GM12801 (cell line): ENCODE measurements around the gene PKD1L1.

Experiments used
- CTCF ChIP-seq: IDR thresholded peaks from one replicate; pipeline ENCODE4 v1.5.1; 2011; ENCODE audit warnings: control low read depth; ENCODE audit not compliant: insufficient read length; ENCODE audit errors: extremely low read depth

Gene PKD1L1

GRCh38 chr7:47945261-47946015 is 2.8 kb downstream of the PKD1L1 start:
- no peak for TF ChIP-seq CTCF

GRCh38 chr7:47944536-47945260 is 3.6 kb downstream of the PKD1L1 start:
- no peak for TF ChIP-seq CTCF

GRCh38 chr7:47943676-47944474 is 4.4 kb downstream of the PKD1L1 start:
- TF ChIP-seq CTCF, result no peak

GRCh38 chr7:47942132-47942531 is 6.1 kb downstream of the PKD1L1 start:
- no peak for TF ChIP-seq CTCF

- no peak for TF ChIP-seq CTCF
Observed at GRCh38 chr7:47941136-47941844, 7.0 kb downstream of the PKD1L1 start.

- no peak for TF ChIP-seq CTCF
Observed at GRCh38 chr7:47940088-47941013, 7.9 kb downstream of the PKD1L1 start.
